Measurements from ENCODE around the gene CNPY1. TPM values are rescaled to one million over a fixed set of nuclear protein-coding genes. Genes with fewer than 3 reads are reported as not detected.
A peak's percentile ranks its signal among the peaks of the same experiment; 100 is the strongest.

The CNPY1 gene
- total RNA-seq, 1 experiment from 2014 or later: not detected

- H3K27ac Mint-ChIP-seq: no peak overlapping the region
- peaks cover 74% of the 10 kb centered on the region for H3K27me3 ChIP-seq (ENCODE audit: insufficient read depth, low read length)
Observed at GRCh38 chr7:155509359-155509724, 37.0 kb downstream of the CNPY1 start.

More at GRCh38 chr7:155509359-155509724, 37.0 kb downstream of the CNPY1 start:
- H3K79me2 ChIP-seq (ENCODE audit: insufficient read depth, low read length): no peaks in the 10 kb centered on the region
- H3K4me1 Mint-ChIP-seq: peaks cover 23 to 37% of the 10 kb centered on the region in 2 experiments
- no peak overlapping the region for H3K18ac ChIP-seq (ENCODE audit: insufficient read length, low read depth, low read length)
- H3K4ac ChIP-seq (ENCODE audit: low read depth, low read length): no peak overlapping the region
- no peak overlapping the region for H2BK15ac ChIP-seq (ENCODE audit: low read depth, low read length)
- no peak overlapping the region for H3K27ac ChIP-seq (ENCODE audit: insufficient read length, low read depth, low read length)
- H2AK5ac ChIP-seq (ENCODE audit: insufficient read length, low read length): no peak overlapping the region
- H3K4me1 ChIP-seq (ENCODE audit: insufficient read depth, low read length): peaks cover 2% of the 10 kb centered on the region
- no peak overlapping the region for H2BK12ac ChIP-seq (ENCODE audit: insufficient read length, low read depth, low read length)
- H3K14ac ChIP-seq (ENCODE audit: insufficient read depth, low read length): no peak overlapping the region
- no peak overlapping the region for H3K23ac ChIP-seq (ENCODE audit: insufficient read length, low read depth, low read length)
- WGBS (ENCODE audit: extremely low coverage, insufficient read length, low lambda C conversion rate): no CpG with 5 or more reads among the region's 16 CpGs
- peaks cover 5% of the 10 kb centered on the region for H3K23me2 ChIP-seq (ENCODE audit: insufficient read length, low read depth, low read length, poor library complexity, severe bottlenecking)
- no peak overlapping the region for H3K9ac ChIP-seq (ENCODE audit: extremely low read depth, insufficient read length, low read length)
- no peak overlapping the region for H2AFZ ChIP-seq (ENCODE audit: low read length)
- H2BK20ac ChIP-seq (ENCODE audit: low read depth, low read length, poor library complexity, severe bottlenecking): no peak overlapping the region
- no peak overlapping the region for H2BK120ac ChIP-seq (ENCODE audit: low read depth, low read length, poor library complexity, severe bottlenecking)
- no peak overlapping the region for H2BK5ac ChIP-seq (ENCODE audit: insufficient read length, low read length)
- no peak overlapping the region for H4K8ac ChIP-seq (replicated peaks; ENCODE audit: insufficient read length, low read depth, low read length)
- peak overlapping the region; percentile 39 to 78 for H3K4me3 Mint-ChIP-seq
- no peaks in the 10 kb centered on the region for H3K79me1 ChIP-seq (ENCODE audit: insufficient read depth, low read depth, low read length, poor library complexity, severe bottlenecking)
- H3T11ph ChIP-seq (ENCODE audit: low read length): no peak overlapping the region
- H3K36me3 Mint-ChIP-seq (ENCODE audit: insufficient read depth in 1 of 3, low read depth in 3 of 3): no peaks in the 10 kb centered on the region
- TF ChIP-seq CTCF (conservative IDR thresholded peaks at IDR 0.05): no peak
- peak overlapping the region; percentile 31 for H3K4me2 ChIP-seq (ENCODE audit: insufficient read depth, insufficient read length, low read length)
- peaks cover 100% of the 10 kb centered on the region for H3K27me3 Mint-ChIP-seq (ENCODE audit: low read depth)
- DNase-seq: no peak
- peaks cover 2 to 15% of the 10 kb centered on the region in 2 experiments; a peak in 2 of 5 replicates for H3K9me3 Mint-ChIP-seq
- no peaks in the 10 kb centered on the region for H3K9me3 ChIP-seq (ENCODE audit: control insufficient read depth, low read depth, low read length)
- no peak overlapping the region for H4K5ac ChIP-seq (ENCODE audit: insufficient read length, low read depth, low read length)
- no peak overlapping the region for H4K91ac ChIP-seq (ENCODE audit: insufficient read length, low read depth, low read length)
- no peak overlapping the region for H3K56ac ChIP-seq (ENCODE audit: insufficient read length, low read depth, low read length)
- peaks cover 4% of the 10 kb centered on the region for H4K20me1 ChIP-seq (ENCODE audit: control insufficient read depth, insufficient read depth, insufficient read length)

Data from H9 (cell line).